OCI-LY3 (cell line): Measurements from ENCODE around the gene CACNA1B.
A peak's percentile ranks its signal among the peaks of the same experiment; 100 is the strongest.

Experiments used
- H2AFZ ChIP-seq: fragments of 200-600, 300-600 bp; shearing (Covaris generic); 2 replicates; pipeline ENCODE4 v1.6.0; 2014; ENCODE audit warnings: antibody characterized with exemption, low read depth, low read length
- H3K27ac ChIP-seq: fragments of 200-600, 300-600 bp; sonication (generic); 2 replicates; pipeline ENCODE4 v1.5.1; 2014; ENCODE audit warnings: mild to moderate bottlenecking, low read length, moderate library complexity, mixed read lengths
- H3K27me3 ChIP-seq: fragments of 200-600, 300-600 bp; sonication (generic); 2 replicates; pipeline ENCODE4 v1.6.1; 2014; ENCODE audit warnings: low read depth, low read length, mixed read lengths
- H3K36me3 ChIP-seq: fragments of 200-600, 300-600 bp; sonication (generic); replicated peaks from 2 replicates; pipeline ENCODE3; 2014; ENCODE audit warnings: low read depth, low read length, mixed read lengths
- H3K4me1 ChIP-seq: fragments of 300-600, 200-600 bp; sonication (generic); 2 replicates; pipeline ENCODE4 v1.6.1; 2014; ENCODE audit warnings: low read length, mixed read lengths
- H3K4me2 ChIP-seq: fragments of 200-600, 300-600 bp; sonication (generic); 2 replicates; pipeline ENCODE4 v1.6.1; 2014; ENCODE audit warnings: low read length, mixed read lengths
- H3K4me3 ChIP-seq: fragments of 300-600, 200-600 bp; sonication (generic); 2 replicates; pipeline ENCODE4 v1.5.1; 2014; ENCODE audit warnings: antibody characterized with exemption, mild to moderate bottlenecking, low read length, moderate library complexity
- H3K79me2 ChIP-seq: fragments of 300-600, 200-600 bp; shearing (Covaris generic); 2 replicates; pipeline ENCODE4 v1.6.1; 2014; ENCODE audit warnings: mild to moderate bottlenecking, low read length, mixed read lengths
- H3K9ac ChIP-seq: fragments of 300-600, 200-600 bp; shearing (Covaris generic); 2 replicates; pipeline ENCODE4 v1.6.0; 2014; ENCODE audit warnings: mild to moderate bottlenecking, low read length, moderate library complexity
- H3K9me3 ChIP-seq: fragments of 200-600, 300-600 bp; shearing (Covaris generic); 2 replicates; pipeline ENCODE4 v1.6.1; 2014; ENCODE audit warnings: low read length, mixed read lengths; ENCODE audit not compliant: insufficient read depth
- H4K20me1 ChIP-seq: fragments of 200-600, 300-600 bp; sonication (generic); 2 replicates; pipeline ENCODE4 v1.6.1; 2016; ENCODE audit warnings: low read length, mixed read lengths; ENCODE audit not compliant: insufficient read depth
- CTCF ChIP-seq: fragments of 200-600, 300-600 bp; sonication (generic); IDR thresholded peaks from 2 replicates; pipeline ENCODE4 v1.5.1; 2014; ENCODE audit warnings: antibody characterized with exemption, low read length, low read depth
- EZH2phosphoT487 ChIP-seq: fragments of 200-600 bp; shearing (Covaris generic); IDR thresholded peaks from 2 replicates; pipeline ENCODE4 v1.6.1; 2018; ENCODE audit warnings: antibody characterized with exemption, mixed run types, low read depth

The CACNA1B gene

GRCh38 chr9:137879052-137879451 is 1.5 kb downstream of the CACNA1B start:
- Histone ChIP-seq H3K27ac (peak overlapping the region; percentile 62), H4K20me1 (peaks cover 51% of the 10 kb centered on the region), H3K4me1 (peaks cover 29% of the 10 kb centered on the region), H3K36me3 (peaks cover 47% of the 10 kb centered on the region), H3K4me2 (peak overlapping the region; percentile 87), H3K9ac (peak overlapping the region; percentile 66), H3K27me3 (no peaks in the 10 kb centered on the region), H3K79me2 (peaks cover 66% of the 10 kb centered on the region), H3K4me3 (peak overlapping the region; percentile 97), H2AFZ (no peak overlapping the region), H3K9me3 (no peaks in the 10 kb centered on the region)
- TF ChIP-seq CTCF (no peak), EZH2phosphoT487 (no peak)

- H3K9me3 ChIP-seq = no peaks in the 10 kb centered on the region
- peak overlapping the region; percentile 62 for H3K27ac ChIP-seq
- no peak for TF ChIP-seq EZH2phosphoT487
- no peak for TF ChIP-seq CTCF
- peak overlapping the region; percentile 87 for H3K4me2 ChIP-seq
- H3K79me2 ChIP-seq = peaks cover 67% of the 10 kb centered on the region
- no peaks in the 10 kb centered on the region for H3K27me3 ChIP-seq
- H3K4me1 ChIP-seq = peaks cover 27% of the 10 kb centered on the region
- H2AFZ ChIP-seq = no peak overlapping the region
- H3K9ac ChIP-seq = peak overlapping the region; percentile 66
- peaks cover 51% of the 10 kb centered on the region for H4K20me1 ChIP-seq
- peaks cover 47% of the 10 kb centered on the region for H3K36me3 ChIP-seq
- peak overlapping the region; percentile 97 for H3K4me3 ChIP-seq
These were observed 2.1 kb downstream of the CACNA1B start for GRCh38 chr9:137879566-137880150.

GRCh38 chr9:137880160-137880975 is 2.8 kb downstream of the CACNA1B start:
- Histone ChIP-seq H3K4me1 (peaks cover 27% of the 10 kb centered on the region), H2AFZ (no peak overlapping the region), H3K9me3 (no peaks in the 10 kb centered on the region), H3K9ac (peak overlapping the region; percentile 66), H3K4me2 (peak overlapping the region; percentile 87), H3K79me2 (peaks cover 67% of the 10 kb centered on the region), H3K36me3 (peaks cover 47% of the 10 kb centered on the region), H4K20me1 (peaks cover 55% of the 10 kb centered on the region), H3K27me3 (no peaks in the 10 kb centered on the region), H3K27ac (peak overlapping the region; percentile 62), H3K4me3 (peak overlapping the region; percentile 97)
- TF ChIP-seq EZH2phosphoT487 (no peak), CTCF (no peak)

- H3K9me3 ChIP-seq = no peaks in the 10 kb centered on the region
- peak overlapping the region; percentile 97 for H3K4me3 ChIP-seq
- TF ChIP-seq CTCF = no peak
- no peak for TF ChIP-seq EZH2phosphoT487
- H2AFZ ChIP-seq = no peak overlapping the region
- H3K79me2 ChIP-seq = peaks cover 67% of the 10 kb centered on the region
- H3K9ac ChIP-seq = peak overlapping the region; percentile 66
- peaks cover 27% of the 10 kb centered on the region for H3K4me1 ChIP-seq
- H4K20me1 ChIP-seq = peaks cover 55% of the 10 kb centered on the region
- H3K4me2 ChIP-seq = peak overlapping the region; percentile 87
- H3K36me3 ChIP-seq = peaks cover 47% of the 10 kb centered on the region
- no peaks in the 10 kb centered on the region for H3K27me3 ChIP-seq
- H3K27ac ChIP-seq = peak overlapping the region; percentile 62
These were observed 3.5 kb downstream of the CACNA1B start for GRCh38 chr9:137880976-137881530.
